ENCODE measurements around the gene CALR3. TPM values are rescaled to one million over a fixed set of nuclear protein-coding genes. Genes with fewer than 3 reads are reported as not detected.

CALR3 gene
- total and polyA plus RNA-seq, 2 of the 8 experiments (the other 6 are each of a cell fraction or from before 2014, with no cell fraction given) = 0.11 to 0.32 TPM

- Histone ChIP-seq H4K8ac (ENCODE audit: extremely low read depth, insufficient read depth, low read length) (no peak overlapping the region), H4K5ac (ENCODE audit: insufficient read length, low read depth, low read length) (no peak overlapping the region), H3K4me3 (ENCODE audit: extremely low read depth in 1 of 4, insufficient read depth in 2 of 4, low read depth in 3 of 4, low read length in 4 of 4) (no peak overlapping the region), H3K79me1 (ENCODE audit: low read depth, low read length) (no peaks in the 10 kb centered on the region), H3K9ac (replicated peaks in 1 of 4; ENCODE audit: extremely low read depth in 1 of 4, low read depth in 3 of 4, low read length in 3 of 4) (no peak overlapping the region), H3K27ac (ENCODE audit: low read depth, low read length) (no peak overlapping the region), H3K18ac (ENCODE audit: extremely low read depth, low read length) (no peak overlapping the region), H3K4me2 (ENCODE audit: insufficient read depth in 1 of 2, low read depth in 2 of 2, low read length in 2 of 2) (no peak overlapping the region), H3K23ac (ENCODE audit: insufficient read length) (no peak overlapping the region), H3K27me3 (replicated peaks in 1 of 4; ENCODE audit: control insufficient read depth in 3 of 4, extremely low read depth in 1 of 4, insufficient read depth in 3 of 4, low read length in 3 of 4) (no peaks in the 10 kb centered on the region), H2BK15ac (ENCODE audit: low read length) (no peak overlapping the region), H3K36me3 (ENCODE audit: control insufficient read depth in 2 of 4, insufficient read depth in 4 of 4, low read length in 3 of 4) (peaks cover 36 to 92% (median 78%) of the 10 kb centered on the region in 4 experiments), H4K91ac (replicated peaks; ENCODE audit: insufficient read length, low read length) (no peak overlapping the region), H2AK5ac (ENCODE audit: low read depth, low read length) (no peak overlapping the region), H3K79me2 (ENCODE audit: control insufficient read depth in 1 of 2, insufficient read depth in 2 of 2, low read length in 2 of 2) (no peaks in the 10 kb centered on the region), H2BK20ac (ENCODE audit: low read length) (no peak overlapping the region), H2BK120ac (replicated peaks; ENCODE audit: low read depth, low read length) (no peak overlapping the region), H3K14ac (ENCODE audit: insufficient read length) (no peak overlapping the region), H2BK5ac (ENCODE audit: low read depth, low read length) (no peak overlapping the region), H2BK12ac (ENCODE audit: low read depth, low read length) (no peak overlapping the region), H3K56ac (replicated peaks; ENCODE audit: insufficient read length, low read depth, low read length) (no peak overlapping the region), H3K4ac (replicated peaks; ENCODE audit: insufficient read length, low read depth, low read length) (no peak overlapping the region), H2AFZ (ENCODE audit: low read length) (no peak overlapping the region), H4K20me1 (replicated peaks in 1 of 2; ENCODE audit: control insufficient read depth in 1 of 2, insufficient read depth in 2 of 2, low read length in 2 of 2) (peaks cover 12 to 34% of the 10 kb centered on the region in 2 experiments), H3K9me3 (ENCODE audit: insufficient read depth in 2 of 2, low read depth in 1 of 2, low read length in 1 of 2) (no peaks in the 10 kb centered on the region), H3K23me2 (ENCODE audit: low read depth, low read length) (no peaks in the 10 kb centered on the region), H3K4me1 (replicated peaks in 1 of 4; ENCODE audit: control insufficient read depth in 3 of 4, insufficient read depth in 4 of 4, low read length in 3 of 4) (no peaks in the 10 kb centered on the region)
- 92% methylated on average over 8 of the region's 10 CpGs; no CpG with 5 or more reads in 1 of the 2 experiments for WGBS, 2 experiments (ENCODE audit: extremely low coverage in 1 of 2, insufficient coverage in 1 of 2, insufficient read length in 1 of 2, insufficient replicate concordance in 2 of 2, low coverage in 1 of 2, low lambda C conversion rate in 2 of 2, missing lambda C conversion rate in 1 of 2)
- DNase-seq (ENCODE audit: low read depth in 1 of 2, low spot score in 2 of 2) (no peak), FAIRE-seq (no peak)
- CTCF ChIA-PET (ENCODE audit: partially characterized antibody) = no interaction called here
- TF ChIP-seq ASH2L (IDR thresholded peaks at IDR 0.05; ENCODE audit: low read length) (no peak), USF2 (IDR thresholded peaks at IDR 0.05; ENCODE audit: low read length) (no peak), SP4 (IDR thresholded peaks at IDR 0.05; ENCODE audit: low read length) (no peak), SP2 (IDR thresholded peaks at IDR 0.05; ENCODE audit: low read length) (no peak), CHD1 (IDR thresholded peaks at IDR 0.05; ENCODE audit: low read depth, low read length) (no peak), RAD21 (IDR thresholded peaks at IDR 0.05 in 1 of 2, conservative IDR thresholded peaks at IDR 0.05 in 1 of 2; ENCODE audit: low read depth in 2 of 2, low read length in 2 of 2) (no peak), KDM1A (IDR thresholded peaks at IDR 0.05; ENCODE audit: borderline replicate concordance, low read length) (no peak), CHD2 (IDR thresholded peaks at IDR 0.05; ENCODE audit: low read length) (no peak), HDAC2 (IDR thresholded peaks at IDR 0.05; ENCODE audit: borderline replicate concordance in 1 of 2, low read depth in 2 of 2, low read length in 2 of 2) (no peak), CTBP2 (IDR thresholded peaks at IDR 0.05; ENCODE audit: borderline replicate concordance, insufficient read depth, insufficient read length, low read length) (no peak)
- POLR2A ChIA-PET (ENCODE audit: partially characterized antibody) = interaction anchor here (1.2 to 1.9 kb wide), 3 partner anchors 11 to 51 kb away, joined by 3 to 7 read pairs (median 4); partner anchors contain the start of genes CHERP and SLC35E1
These were observed 25.8 kb upstream of the CALR3 start for GRCh38 chr19:16521715-16522289.

All from H1 (cell line).